IgD-negative memory B cell (primary cell): ENCODE data around the gene RGL1. TPM values are rescaled to one million over a fixed set of nuclear protein-coding genes. Genes with fewer than 3 reads are reported as not detected.

Experiments
- H3K27ac Mint-ChIP-seq, 3 donors: one replicate each; pipeline ENCODE4 v1.8.0; 2020 to 2022; ENCODE audit warnings: mild to moderate bottlenecking in 3 of 3, mixed read lengths in 3 of 3, moderate library complexity in 1 of 3
- H3K27me3 Mint-ChIP-seq: one replicate; pipeline ENCODE4 v1.8.0; 2021; ENCODE audit warnings: mixed read lengths
- H3K36me3 Mint-ChIP-seq: one replicate; pipeline ENCODE4 v1.8.0; 2020; ENCODE audit warnings: mild to moderate bottlenecking, mixed read lengths
- H3K4me1 Mint-ChIP-seq, 3 donors: one replicate each; pipeline ENCODE4 v1.8.0; 2020 to 2022; ENCODE audit warnings: mixed read lengths in 3 of 3, mild to moderate bottlenecking in 1 of 3
- H3K4me3 Mint-ChIP-seq, 4 donors: one replicate each; pipeline ENCODE4 v1.8.0; 2020 to 2022; ENCODE audit warnings: mild to moderate bottlenecking in 4 of 4, mixed read lengths in 4 of 4, moderate library complexity in 3 of 4
- H3K9me3 Mint-ChIP-seq, 3 donors: one replicate each; pipeline ENCODE4 v1.8.0; 2020 to 2021; ENCODE audit warnings: mixed read lengths in 3 of 3, mild to moderate bottlenecking in 1 of 3
- polyA plus RNA-seq: library from polyadenylated mRNA; unstranded; fragments of 300-500 nt; fragmentation: Illumina TruSeq; gene quantifications from one replicate; pipeline ENCODE4 v1.2.3, GENCODE V29; 2021

The RGL1 gene
- polyA plus RNA-seq, 1 donor from 2014 or later, result not detected

DNA sequence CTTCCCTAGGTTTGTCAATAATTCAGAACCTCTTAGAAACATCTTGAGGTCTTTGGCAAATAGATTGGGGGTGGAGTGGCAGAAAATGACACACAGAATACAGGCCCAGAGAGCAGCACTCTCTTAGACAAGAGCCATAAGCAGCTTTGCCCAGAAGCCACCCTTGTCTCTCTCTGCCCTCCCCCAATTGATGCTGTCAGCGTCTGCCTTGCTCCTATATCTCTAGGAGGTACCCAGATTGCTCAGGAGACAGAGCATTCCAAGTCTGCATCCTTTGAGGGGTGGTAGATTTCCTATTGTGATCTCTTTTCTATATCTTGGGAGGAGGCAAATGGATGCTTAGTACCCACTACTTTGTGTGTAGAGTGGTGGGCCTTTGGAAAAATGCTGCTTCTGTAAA, 1.8 kb downstream of the RGL1 start:
- peaks cover 2 to 12% (median 7%) of the 10 kb centered on the region in 3 donors for H3K9me3 Mint-ChIP-seq
- H3K4me3 Mint-ChIP-seq, result peak overlapping the region in 1 of 4 donors; percentile 24
- peaks cover 32% of the 10 kb centered on the region for H3K27me3 Mint-ChIP-seq
- H3K4me1 Mint-ChIP-seq, result peaks cover 0 to 5% (median 4%) of the 10 kb centered on the region in 3 donors
- H3K36me3 Mint-ChIP-seq, result no peaks in the 10 kb centered on the region
- H3K27ac Mint-ChIP-seq, result no peak overlapping the region

DNA sequence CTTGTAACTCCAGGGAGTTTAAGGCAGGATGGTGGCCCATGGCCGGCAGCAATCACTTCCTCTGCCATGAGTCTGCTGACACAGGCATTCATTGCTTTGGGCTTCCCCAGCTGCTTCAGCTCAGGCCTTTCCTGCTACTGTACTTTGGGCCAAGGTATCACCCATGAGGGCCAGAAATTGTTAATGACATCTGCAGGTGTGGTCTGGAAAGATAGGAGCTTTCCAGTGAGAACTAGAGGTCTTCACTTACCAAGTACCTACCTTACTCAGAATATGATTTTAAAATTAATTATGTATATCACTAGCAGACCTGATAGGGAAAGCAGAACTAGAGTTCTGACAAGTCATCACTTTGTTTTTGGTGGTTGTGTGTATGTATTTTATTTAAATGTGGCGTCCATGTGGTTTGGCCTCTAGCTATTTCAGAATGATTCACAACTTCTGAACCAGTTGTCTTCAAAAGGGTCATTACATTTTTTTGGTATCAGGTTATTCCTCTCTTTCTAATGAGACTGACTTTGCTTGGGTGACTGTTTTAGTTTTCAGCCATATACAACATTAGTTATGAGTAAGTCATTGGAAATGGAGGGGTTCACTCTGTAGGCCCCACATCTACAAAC, 2.7 kb downstream of the RGL1 start:
- H3K27ac Mint-ChIP-seq, result no peak overlapping the region
- peaks cover 2 to 4% (median 4%) of the 10 kb centered on the region in 3 donors for H3K9me3 Mint-ChIP-seq
- no peaks in the 10 kb centered on the region for H3K36me3 Mint-ChIP-seq
- H3K4me1 Mint-ChIP-seq, result peaks cover 0 to 5% (median 4%) of the 10 kb centered on the region in 3 donors
- no peak overlapping the region for H3K4me3 Mint-ChIP-seq
- peaks cover 32% of the 10 kb centered on the region for H3K27me3 Mint-ChIP-seq

DNA sequence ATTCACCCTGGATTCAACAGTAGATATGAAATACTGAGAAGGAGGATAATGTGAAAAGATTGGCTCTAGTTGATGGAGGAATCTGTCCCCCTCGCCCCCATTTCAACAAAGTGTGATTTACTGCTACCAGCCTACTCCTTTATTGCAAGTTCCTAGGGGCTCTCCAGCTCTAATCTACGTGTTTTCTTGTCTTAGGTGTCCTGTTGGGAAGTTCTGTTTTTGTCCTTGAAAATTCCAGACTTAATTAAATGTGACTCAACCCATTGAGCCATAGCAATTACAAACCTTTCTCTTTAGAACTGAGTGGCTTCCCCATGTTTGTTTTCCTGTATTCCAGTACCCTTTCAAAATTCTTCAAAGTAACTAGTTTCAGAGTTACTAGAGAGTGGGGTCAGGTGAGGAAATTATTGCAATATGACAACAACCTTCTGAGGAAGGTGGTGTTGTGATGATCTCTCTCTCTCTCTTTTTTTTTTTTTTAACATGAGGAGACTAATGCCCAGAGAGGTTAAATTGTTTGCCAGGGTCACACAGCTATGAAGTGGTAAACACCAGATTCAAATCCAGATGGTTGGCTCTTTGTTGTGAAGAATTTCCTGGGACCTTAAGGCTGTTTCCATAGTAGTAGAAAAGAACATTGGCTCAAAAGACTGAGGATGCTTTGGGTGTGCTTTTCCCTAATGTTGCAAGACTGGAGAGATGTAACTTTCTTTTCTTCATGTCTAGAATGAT, 3.5 kb downstream of the RGL1 start:
- H3K36me3 Mint-ChIP-seq, result no peaks in the 10 kb centered on the region
- peaks cover 0 to 5% (median 4%) of the 10 kb centered on the region in 3 donors for H3K4me1 Mint-ChIP-seq
- H3K27ac Mint-ChIP-seq, result peak overlapping the region in 1 of 3 donors; percentile 6
- peaks cover 32% of the 10 kb centered on the region for H3K27me3 Mint-ChIP-seq
- H3K9me3 Mint-ChIP-seq, result peaks cover 0 to 4% (median 0%) of the 10 kb centered on the region in 3 donors
- no peak overlapping the region for H3K4me3 Mint-ChIP-seq

- Mint-ChIP-seq H3K36me3 (no peaks in the 10 kb centered on the region), H3K27me3 (peaks cover 22% of the 10 kb centered on the region), H3K4me3 (no peak overlapping the region), H3K4me1 (peaks cover 0 to 5% (median 4%) of the 10 kb centered on the region in 3 donors), H3K9me3 (no peaks in the 10 kb centered on the region), H3K27ac (no peak overlapping the region)
These were observed 5.2 kb downstream of the RGL1 start for GRCh38 chr1:183810121-183810520.

- Mint-ChIP-seq H3K9me3 (no peaks in the 10 kb centered on the region), H3K4me3 (no peak overlapping the region), H3K27me3 (peaks cover 16% of the 10 kb centered on the region), H3K36me3 (no peaks in the 10 kb centered on the region), H3K4me1 (no peaks in the 10 kb centered on the region), H3K27ac (no peak overlapping the region)
These were observed 6.0 kb downstream of the RGL1 start for GRCh38 chr1:183810756-183811544.

- Mint-ChIP-seq H3K4me3 (no peak overlapping the region), H3K27me3 (peaks cover 10% of the 10 kb centered on the region), H3K27ac (no peak overlapping the region), H3K9me3 (no peaks in the 10 kb centered on the region), H3K36me3 (no peaks in the 10 kb centered on the region), H3K4me1 (no peaks in the 10 kb centered on the region)
These were observed 7.2 kb downstream of the RGL1 start for GRCh38 chr1:183812128-183812527.

- Mint-ChIP-seq H3K9me3 (no peaks in the 10 kb centered on the region), H3K36me3 (no peaks in the 10 kb centered on the region), H3K4me3 (no peak overlapping the region), H3K27ac (no peak overlapping the region), H3K4me1 (no peaks in the 10 kb centered on the region), H3K27me3 (peaks cover 9% of the 10 kb centered on the region)
These were observed 8.0 kb downstream of the RGL1 start for GRCh38 chr1:183812686-183813569.

GRCh38 chr1:183814121-183814681, 9.3 kb downstream of the RGL1 start:
- Mint-ChIP-seq H3K4me1 (no peaks in the 10 kb centered on the region), H3K36me3 (no peaks in the 10 kb centered on the region), H3K9me3 (no peaks in the 10 kb centered on the region), H3K27me3 (peaks cover 9% of the 10 kb centered on the region), H3K4me3 (no peak overlapping the region), H3K27ac (no peak overlapping the region)

GRCh38 chr1:183816110-183816509, 11.2 kb downstream of the RGL1 start:
- no peaks in the 10 kb centered on the region for H3K4me1 Mint-ChIP-seq
- no peaks in the 10 kb centered on the region for H3K36me3 Mint-ChIP-seq
- H3K27ac Mint-ChIP-seq, result no peak overlapping the region
- H3K9me3 Mint-ChIP-seq, result no peaks in the 10 kb centered on the region
- no peaks in the 10 kb centered on the region for H3K27me3 Mint-ChIP-seq
- no peak overlapping the region for H3K4me3 Mint-ChIP-seq

- no peak overlapping the region for H3K27ac Mint-ChIP-seq
These were observed 12.8 kb downstream of the RGL1 start for GRCh38 chr1:183817576-183818288.

GRCh38 chr1:183819059-183819458, 14.1 kb downstream of the RGL1 start:
- Mint-ChIP-seq H3K27me3 (no peaks in the 10 kb centered on the region), H3K36me3 (no peaks in the 10 kb centered on the region)

More at GRCh38 chr1:183817576-183818288, 12.8 kb downstream of the RGL1 start:
- Mint-ChIP-seq H3K9me3 (no peaks in the 10 kb centered on the region), H3K4me3 (no peak overlapping the region), H3K27me3 (no peaks in the 10 kb centered on the region), H3K36me3 (no peaks in the 10 kb centered on the region), H3K4me1 (no peaks in the 10 kb centered on the region)

DNA sequence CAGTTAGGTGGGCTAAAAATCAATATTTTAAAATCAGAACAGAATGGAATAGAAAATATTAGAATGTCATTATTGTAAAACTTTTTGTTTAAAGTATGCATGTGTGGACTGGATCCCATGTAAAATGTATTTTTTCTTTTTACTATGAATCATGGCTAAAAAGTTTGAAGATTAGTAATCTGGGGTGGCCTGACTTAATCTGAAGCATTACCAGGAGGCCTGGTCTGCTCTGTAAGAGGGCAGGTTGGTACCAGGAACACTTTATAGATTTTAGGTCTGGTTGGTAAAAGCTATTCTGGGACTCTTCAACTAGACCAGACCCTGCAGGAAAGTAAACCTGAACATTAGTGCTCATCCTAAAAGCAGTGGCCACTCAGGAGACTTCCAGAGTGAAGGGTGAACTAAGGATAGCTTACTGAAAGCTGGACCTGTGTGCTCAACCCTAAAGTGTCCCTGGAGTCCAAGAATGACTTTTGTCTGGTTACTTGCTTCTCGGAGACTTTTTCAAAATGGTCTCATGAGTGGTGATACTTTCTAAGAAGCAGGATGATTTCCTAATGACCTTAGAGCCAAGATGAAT, 16.5 kb downstream of the RGL1 start:
- no peaks in the 10 kb centered on the region for H3K27me3 Mint-ChIP-seq
- peaks cover 2% of the 10 kb centered on the region for H3K36me3 Mint-ChIP-seq
- H3K4me3 Mint-ChIP-seq, result no peak overlapping the region
- no peaks in the 10 kb centered on the region for H3K4me1 Mint-ChIP-seq
- H3K27ac Mint-ChIP-seq, result no peak overlapping the region
- H3K9me3 Mint-ChIP-seq, result no peaks in the 10 kb centered on the region

More at GRCh38 chr1:183819059-183819458, 14.1 kb downstream of the RGL1 start:
- Mint-ChIP-seq H3K4me3 (no peak overlapping the region), H3K9me3 (no peaks in the 10 kb centered on the region), H3K4me1 (no peaks in the 10 kb centered on the region), H3K27ac (no peak overlapping the region)

- H3K4me3 Mint-ChIP-seq, result no peak overlapping the region
- no peaks in the 10 kb centered on the region for H3K27me3 Mint-ChIP-seq
- peaks cover 2% of the 10 kb centered on the region for H3K36me3 Mint-ChIP-seq
- no peaks in the 10 kb centered on the region for H3K9me3 Mint-ChIP-seq
- H3K27ac Mint-ChIP-seq, result no peak overlapping the region
- no peaks in the 10 kb centered on the region for H3K4me1 Mint-ChIP-seq
These were observed 17.1 kb downstream of the RGL1 start for GRCh38 chr1:183821889-183822611.
